Adipocyte (in vitro differentiated cells): Measurements from ENCODE around the gene ACTN4.

Experiments used
- DNase-seq: peaks from one replicate; pipeline ENCODE4 v3.0.0-alpha.2; 2015; ENCODE audit warnings: low read depth
- H3K27me3 ChIP-seq: replicated peaks from 2 replicates; pipeline ENCODE4 v1.7.0; 2013; ENCODE audit warnings: mild to moderate bottlenecking, low read length, moderate library complexity; ENCODE audit not compliant: control insufficient read depth, insufficient read depth
- H3K36me3 ChIP-seq: 2 replicates; pipeline ENCODE4 v1.7.0; 2013; ENCODE audit warnings: low read length, mild to moderate bottlenecking, moderate library complexity; ENCODE audit not compliant: control insufficient read depth, insufficient read depth, severe bottlenecking
- H3K4me1 ChIP-seq: 2 replicates; pipeline ENCODE4 v1.7.0; 2013; ENCODE audit warnings: mild to moderate bottlenecking, low read length, moderate library complexity; ENCODE audit not compliant: control insufficient read depth, insufficient read depth
- H3K4me3 ChIP-seq: 2 replicates; pipeline ENCODE4 v1.7.0; 2013; ENCODE audit warnings: mild to moderate bottlenecking, low read length, moderate library complexity
- H3K9ac ChIP-seq: 2 replicates; pipeline ENCODE4 v1.7.0; 2013; ENCODE audit warnings: mild to moderate bottlenecking, low read length, moderate library complexity
- H3K9me3 ChIP-seq: 2 replicates; pipeline ENCODE4 v1.7.0; 2013; ENCODE audit warnings: mild to moderate bottlenecking, low read length, moderate library complexity; ENCODE audit not compliant: control insufficient read depth

The ACTN4 gene

GRCh38 chr19:38674388-38675171 is 27.1 kb downstream of the ACTN4 start:
- Histone ChIP-seq H3K9ac (no peak overlapping the region), H3K9me3 (no peaks in the 10 kb centered on the region), H3K36me3 (peaks cover 21% of the 10 kb centered on the region), H3K27me3 (no peaks in the 10 kb centered on the region), H3K4me1 (peaks cover 19% of the 10 kb centered on the region), H3K4me3 (no peak overlapping the region)
- no peak for DNase-seq

GRCh38 chr19:38675611-38676010 is 28.2 kb downstream of the ACTN4 start:
- H3K9ac ChIP-seq = no peak overlapping the region
- peaks cover 21% of the 10 kb centered on the region for H3K36me3 ChIP-seq
- H3K4me1 ChIP-seq = peaks cover 19% of the 10 kb centered on the region
- H3K4me3 ChIP-seq = no peak overlapping the region
- no peak for DNase-seq
- no peaks in the 10 kb centered on the region for H3K9me3 ChIP-seq
- H3K27me3 ChIP-seq = no peaks in the 10 kb centered on the region

GRCh38 chr19:38676023-38676877 is 28.8 kb downstream of the ACTN4 start:
- Histone ChIP-seq H3K36me3 (peaks cover 21% of the 10 kb centered on the region), H3K9me3 (no peaks in the 10 kb centered on the region), H3K4me3 (no peak overlapping the region), H3K27me3 (no peaks in the 10 kb centered on the region), H3K9ac (peak overlapping the region; percentile 21), H3K4me1 (peaks cover 22% of the 10 kb centered on the region)
- DNase-seq = peak; percentile 48

DNA sequence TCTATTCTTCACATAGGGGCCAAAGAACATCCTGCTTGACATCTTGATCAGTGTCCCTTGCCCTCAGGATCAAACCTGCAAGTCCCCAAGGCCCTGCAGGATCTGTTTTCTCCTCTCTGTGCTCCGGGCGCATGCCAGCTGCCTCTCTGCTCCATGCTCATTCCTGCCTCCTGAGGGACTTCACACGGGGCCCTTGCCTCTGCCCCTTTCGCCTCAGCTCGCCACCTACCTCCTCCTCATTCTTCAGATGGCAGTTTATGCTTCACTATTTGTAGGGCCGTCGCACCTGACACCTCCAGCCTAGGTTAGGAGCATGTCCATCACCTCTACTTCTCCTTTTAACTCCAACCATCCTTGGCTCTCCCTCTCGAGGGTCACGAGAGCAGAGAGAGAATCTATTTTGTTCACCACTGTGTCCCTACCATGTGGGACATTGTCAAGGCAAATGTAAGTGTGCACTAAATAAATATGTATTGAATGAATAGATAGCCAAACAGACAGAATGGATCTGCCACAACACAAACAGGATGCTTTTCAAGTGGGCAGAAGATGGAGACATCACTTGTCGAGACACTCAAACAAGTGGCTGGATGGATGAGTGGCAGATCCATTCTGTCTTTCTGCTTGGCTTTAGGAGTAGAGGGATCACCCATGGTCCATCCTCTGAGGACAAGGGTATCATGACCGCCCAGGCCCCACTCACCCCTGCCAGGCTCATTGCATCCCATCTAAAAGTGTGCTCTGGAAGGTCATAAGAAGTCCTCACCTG is 29.6 kb downstream of the ACTN4 start:
- Histone ChIP-seq H3K27me3 (no peaks in the 10 kb centered on the region), H3K4me1 (peaks cover 26% of the 10 kb centered on the region)

GRCh38 chr19:38678217-38678890 is 30.9 kb downstream of the ACTN4 start:
- Histone ChIP-seq H3K9ac (no peak overlapping the region), H3K27me3 (no peaks in the 10 kb centered on the region), H3K36me3 (peaks cover 24% of the 10 kb centered on the region), H3K4me1 (peaks cover 31% of the 10 kb centered on the region), H3K4me3 (no peak overlapping the region), H3K9me3 (no peaks in the 10 kb centered on the region)
- no peak for DNase-seq

More for the DNA sequence above, 29.6 kb downstream of the ACTN4 start:
- Histone ChIP-seq H3K36me3 (peaks cover 24% of the 10 kb centered on the region), H3K9ac (no peak overlapping the region), H3K9me3 (no peaks in the 10 kb centered on the region), H3K4me3 (no peak overlapping the region)
- DNase-seq = no peak

GRCh38 chr19:38678891-38679494 is 31.5 kb downstream of the ACTN4 start:
- H3K36me3 ChIP-seq = peaks cover 24% of the 10 kb centered on the region
- H3K9me3 ChIP-seq = no peaks in the 10 kb centered on the region
- no peak for DNase-seq
- H3K4me3 ChIP-seq = no peak overlapping the region
- no peak overlapping the region for H3K9ac ChIP-seq
- H3K4me1 ChIP-seq = peaks cover 38% of the 10 kb centered on the region
- no peaks in the 10 kb centered on the region for H3K27me3 ChIP-seq

- H3K36me3 ChIP-seq = peaks cover 24% of the 10 kb centered on the region
- H3K27me3 ChIP-seq = no peaks in the 10 kb centered on the region
- H3K4me1 ChIP-seq = peaks cover 46% of the 10 kb centered on the region
- H3K4me3 ChIP-seq = no peak overlapping the region
- DNase-seq = peak; percentile 51
- H3K9ac ChIP-seq = no peak overlapping the region
- no peaks in the 10 kb centered on the region for H3K9me3 ChIP-seq
Observed at GRCh38 chr19:38679839-38680238, 32.4 kb downstream of the ACTN4 start.

DNA sequence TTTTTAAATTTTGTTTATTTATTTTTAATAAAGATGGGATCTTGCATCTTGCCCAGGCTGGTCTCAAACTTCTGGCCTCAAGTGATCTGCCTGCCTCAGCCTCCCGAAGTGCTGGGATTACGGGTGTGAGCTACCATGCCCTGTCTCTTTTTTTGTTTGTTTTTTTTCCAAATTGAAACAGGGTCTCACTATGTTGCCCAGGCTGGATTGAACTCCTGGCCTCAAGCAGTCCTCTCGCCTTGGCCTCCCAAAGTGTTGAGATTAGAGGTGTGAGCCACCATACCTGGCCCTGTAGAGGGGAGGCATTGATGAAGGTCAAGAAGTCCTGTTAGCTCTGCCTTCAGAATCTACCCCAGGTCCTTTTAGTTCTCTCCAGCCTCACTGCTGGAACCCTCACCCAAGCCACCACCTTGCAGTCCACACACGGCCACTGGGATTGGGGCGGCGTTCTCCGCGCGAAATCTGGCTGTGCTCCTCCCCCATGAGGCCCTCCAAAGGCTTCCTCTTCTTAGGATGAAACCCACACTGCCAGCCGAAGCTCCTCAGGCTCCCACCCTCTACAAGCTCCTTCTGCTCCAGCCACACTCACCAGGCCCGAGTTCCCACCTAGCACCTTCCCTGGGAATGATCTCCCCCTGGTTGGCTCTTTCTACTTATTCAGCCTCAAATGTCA is 34.9 kb downstream of the ACTN4 start:
- DNase-seq = no peak
- H3K4me1 ChIP-seq = peaks cover 46% of the 10 kb centered on the region
- no peak overlapping the region for H3K4me3 ChIP-seq
- no peaks in the 10 kb centered on the region for H3K9me3 ChIP-seq
- no peaks in the 10 kb centered on the region for H3K27me3 ChIP-seq
- no peak overlapping the region for H3K9ac ChIP-seq
- H3K36me3 ChIP-seq = peaks cover 15% of the 10 kb centered on the region

DNA sequence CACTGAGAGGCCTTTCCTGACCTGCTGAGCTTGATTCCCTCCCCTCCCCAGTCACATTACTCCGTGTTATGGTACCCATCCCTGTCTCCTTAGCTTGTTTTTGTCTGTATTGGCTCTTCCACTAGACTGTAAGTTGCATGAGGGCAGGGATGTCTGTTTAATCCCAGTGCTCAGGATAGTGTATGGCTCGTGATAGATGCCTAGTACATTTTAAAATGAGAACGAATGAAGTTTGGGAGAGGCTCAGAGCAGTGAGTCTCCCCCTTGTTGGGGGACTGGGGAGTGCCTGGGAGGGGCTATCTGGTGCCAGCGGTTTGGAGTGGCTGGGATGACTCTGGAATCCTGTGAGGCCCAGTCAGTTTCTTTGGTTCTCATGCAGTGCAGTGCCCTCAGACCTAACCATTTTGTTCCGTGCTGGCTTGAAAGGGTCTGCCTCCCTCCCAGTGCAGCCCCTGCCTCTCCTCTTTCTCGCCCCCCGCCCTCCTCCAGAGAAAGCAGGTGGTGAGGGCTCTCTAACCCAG is 35.5 kb downstream of the ACTN4 start:
- Histone ChIP-seq H3K9ac (peak overlapping the region; percentile 67), H3K4me3 (no peak overlapping the region), H3K27me3 (no peaks in the 10 kb centered on the region), H3K36me3 (peaks cover 10% of the 10 kb centered on the region), H3K9me3 (no peaks in the 10 kb centered on the region), H3K4me1 (peaks cover 48% of the 10 kb centered on the region)
- no peak for DNase-seq
